Heart left ventricle (tissue), 16 donors: ENCODE data around the gene AURKAIP1. TPM values are rescaled to one million over a fixed set of nuclear protein-coding genes. Genes with fewer than 3 reads are reported as not detected.

Experiments used
- ATAC-seq, 4 donors: fragments of 200-7000 bp; cut with Tn5 transposase; one replicate each; pipeline ENCODE4 v1.9.1; 2020 to 2022; ENCODE audit warnings: moderate library complexity in 4 of 4, mild to moderate bottlenecking in 3 of 4, moderate number of reproducible peaks in 1 of 4
- DNase-seq, 5 donors: peaks; one replicate each; pipeline ENCODE4 v3.0.0-alpha.2; 2020
- H3K27ac ChIP-seq, 12 donors: fragments of 200-600 bp; sonication (generic) in 4 of 12; one replicate each; pipeline versions ENCODE4 v1.5.0 to v1.8.0; 2016 to 2022; ENCODE audit warnings: mild to moderate bottlenecking in 2 of 12
- H3K27me3 ChIP-seq, 9 donors: fragments of 200-600 bp; sonication (generic) in 2 of 9; one replicate each; pipeline versions ENCODE4 v1.5.1 to v1.8.0; 2016 to 2022; ENCODE audit warnings: mild to moderate bottlenecking in 3 of 9
- H3K36me3 ChIP-seq, 9 donors: fragments of 200-600 bp; sonication (generic) in 2 of 9; one replicate each; pipeline versions ENCODE4 v1.5.0 to v1.8.0; 2018 to 2022; ENCODE audit warnings: mild to moderate bottlenecking in 2 of 9
- H3K4me1 ChIP-seq, 12 donors: fragments of 200-600 bp; sonication (generic) in 4 of 12; one replicate each; pipeline versions ENCODE4 v1.5.0 to v1.8.0; 2016 to 2022; ENCODE audit warnings: mild to moderate bottlenecking in 3 of 12
- H3K4me3 ChIP-seq, 12 donors: fragments of 200-600 bp; sonication (generic) in 4 of 12; one replicate each; pipeline versions ENCODE4 v1.5.0 to v1.8.0; 2017 to 2022; ENCODE audit warnings: mild to moderate bottlenecking in 9 of 12, moderate library complexity in 4 of 12
- H3K9me3 ChIP-seq, 12 donors: fragments of 200-600 bp; sonication (generic) in 4 of 12; one replicate each; pipeline versions ENCODE4 v1.5.0 to v1.8.0; 2016 to 2022; ENCODE audit warnings: mild to moderate bottlenecking in 1 of 12
- CTCF ChIP-seq, 12 donors: fragments of 200-600 bp; sonication (generic) in 4 of 12; IDR thresholded peaks; one replicate each; pipeline versions ENCODE4 v1.5.0 to v1.8.0; 2018 to 2022; ENCODE audit warnings: antibody characterized with exemption in 12 of 12, mild to moderate bottlenecking in 5 of 12
- POLR2A ChIP-seq, 2 donors: fragments of 450-650 bp; IDR thresholded peaks; one replicate each; pipeline ENCODE4 v1.6.1; 2017; ENCODE audit warnings: antibody characterized with exemption in 2 of 2, mild to moderate bottlenecking in 2 of 2, moderate library complexity in 2 of 2
- WGBS, 4 donors: extraction: QIAGEN DNeasy Blood & Tissue Kit in 2 of 4; methylation state at CpG; one replicate each; pipeline versions ENCODE4 v1.1.5 to v1.1.7; 2013 to 2018; 5-methylcytosine and 5-hydroxymethylcytosine counted together
- intact Hi-C, 10 donors: fragments of 100-400 bp; cut with DNase I; formaldehyde crosslinking; loops; one replicate each; pipeline versions ENCODE4 v1.11.1 to v1.14.2; 2022
- polyA plus RNA-seq, 2 donors: library from polyadenylated mRNA; stranded (reverse); fragments of 200-250 nt; gene quantifications; one replicate each; pipeline ENCODE4 v1.2.3, GENCODE V29; 2013
- total RNA-seq, 9 donors: library from RNA; depleted of rRNA in 2 of 9; stranded (reverse); fragments of >200 nt in 2 of 9; fragmentation: NEBNext Ultra II Directional in 3 of 9; extraction: Animal tissue kit (Norgen Biotek cat#: 25700) in 3 of 9; gene quantifications; one replicate each; pipeline versions ENCODE4 v1.1.0 to v1.2.4, GENCODE V29; 2016 to 2023
- donor health status: ischemic (EF 13 %, LVEDD 7.1; RV severe dilation, severe dysfunction).
- donor health status: healthy with polysubstance abuse.
- donor health status: DM: no; HTN: yes; CAD: no.
- donor health status: DM: no; HTN: no; CAD: no.
- donor health status: ischemic (EF 25% LVEDD 6.9; RV normal size, moderate dysfunction).
- donor health status: ischemic (EF 25% LVEDD 5.7; RV mildly dilated, moderate dysfunction).
- donor health status: healthy.
- donor health status: DM: yes; HTN: yes; CAD: no.
- donor health status: ischemic (EF 35%, LVEDD 5.7; RV mildly dilated, moderate dysfunction).
- donor health status: nonischemic (EF 11% LVEDD 7.7; RV severe dilation, severe dysfunction).
- donor health status: DM: yes; HTN: yes; CAD: no.
- donor health status: PGD.
- donor health status: ischemic (EF 29% LVEDD 5.4; RV normal size, mild dysfunction).
- donor health status: nonischemic (EF 23%, LVEDD 6.1; RV moderate dilation, normal function).

The AURKAIP1 gene
- total and polyA plus RNA-seq, 11 donors, result 157 to 465 (median 192) TPM

GRCh38 chr1:1351511-1352427 lies 23.2 kb downstream of the AURKAIP1 start:
- Histone ChIP-seq H3K9me3 (no peaks in the 10 kb centered on the region), H3K4me3 (peak overlapping the region in 3 of 12 donors; percentile 19 to 32 (median 23)), H3K4me1 (peaks cover 3 to 73% (median 47%) of the 10 kb centered on the region in 12 donors), H3K36me3 (peaks cover 0 to 24% (median 0%) of the 10 kb centered on the region in 9 donors), H3K27ac (peak overlapping the region in 11 of 12 donors; percentile 9 to 79 (median 49)), H3K27me3 (peaks cover under 1 to 42% (median 17%) of the 10 kb centered on the region in 9 donors)
- ATAC-seq, result peak; percentile 14 to 35 (median 20)
- intact Hi-C loops, result no loop called here
- peak in 4 of 5 donors; percentile 64 to 86 (median 70) for DNase-seq
- 51 to 68% (median 55%) methylated on average over 25 to 29 of the region's 29 CpGs for WGBS, 4 donors
- TF ChIP-seq CTCF (IDR thresholded peaks at IDR 0.05) (no peak), POLR2A (IDR thresholded peaks at IDR 0.05) (no peak)

- Histone ChIP-seq H3K4me3 (peak within 1 kb of the TSS; percentile 56 to 98 (median 82)), H3K9me3 (no peaks in the 10 kb centered on the region), H3K27me3 (peaks cover 0 to 21% (median 11%) of the 10 kb centered on the region in 9 donors), H3K27ac (peak within 1 kb of the TSS; percentile 79 to 94 (median 87)), H3K4me1 (peaks cover 3 to 73% (median 62%) of the 10 kb centered on the region in 12 donors), H3K36me3 (peaks cover 0 to 19% (median 0%) of the 10 kb centered on the region in 9 donors)
- TF ChIP-seq CTCF (IDR thresholded peaks at IDR 0.05), result peak; percentile 23 to 65 (median 44)
- TF ChIP-seq POLR2A (IDR thresholded peaks at IDR 0.05), result peak in 1 of 2 donors; percentile 73
- DNase-seq (peak; percentile 67 to 86 (median 71)), ATAC-seq (peak in 3 of 4 donors; percentile 11 to 52 (median 37))
- intact Hi-C loops, result loop anchor here in 2 of 10 donors (2.0 kb wide), 2 partner anchors 25 to 41 kb away; partner anchors contain the start of genes CPTP (in 1 of the 2), INTS11 (in 1 of the 2) and PUSL1 (in 1 of the 2)
- 0 to 1% methylated on average over 121 to 122 of the region's 122 CpGs; no CpG with 5 or more reads in 2 of the 4 donors for WGBS, 4 donors
These were observed 25.6 kb downstream of the AURKAIP1 start, which contains the start of gene DVL1 for GRCh38 chr1:1349256-1350012. Gene DVL1 (minus strand): TSS chr1:1349418. CDS start chr1:1349065, 353 bp downstream.

GRCh38 chr1:1348420-1349255 lies 26.4 kb downstream of the AURKAIP1 start:
- intact Hi-C loops, result loop anchor here in 2 of 10 donors (2.0 kb wide), 2 partner anchors 24 to 40 kb away; partner anchors contain the start of genes CPTP (in 1 of the 2), INTS11 (in 1 of the 2) and PUSL1 (in 1 of the 2)
- no peak for ATAC-seq

More at GRCh38 chr1:1348420-1349255, 26.4 kb downstream of the AURKAIP1 start:
- Histone ChIP-seq H3K4me1 (peaks cover 3 to 73% (median 54%) of the 10 kb centered on the region in 12 donors), H3K4me3 (peak overlapping the region; percentile 54 to 93 (median 78)), H3K27ac (peak overlapping the region; percentile 42 to 87 (median 80)), H3K36me3 (peaks cover 0 to 12% (median 0%) of the 10 kb centered on the region in 9 donors), H3K9me3 (no peaks in the 10 kb centered on the region), H3K27me3 (peaks cover 0 to 13% (median 6%) of the 10 kb centered on the region in 9 donors)
- TF ChIP-seq POLR2A (IDR thresholded peaks at IDR 0.05) (no peak), CTCF (IDR thresholded peaks at IDR 0.05) (no peak)
- DNase-seq, result no peak
- WGBS, 4 donors, result 0 to 1% (median 1%) methylated on average over 9 to 109 of the region's 109 CpGs
